Stomach (tissue), 9 donors: ENCODE measurements around the gene NUDT7. TPM values are rescaled to one million over a fixed set of nuclear protein-coding genes. Genes with fewer than 3 reads are reported as not detected.

Experiments used
- DNase-seq, 2 donors: peaks; one replicate each; pipeline versions ENCODE4 v3.0.0 to v3.0.0-alpha.2; 2013 to 2019
- H3K27ac ChIP-seq, 5 donors: fragments of 200-600 bp in 4 of 5; sonication (generic) in 4 of 5; one replicate each; pipeline ENCODE4 v1.5.1; 2013 to 2019; ENCODE audit warnings: mild to moderate bottlenecking in 1 of 5, moderate library complexity in 1 of 5
- H3K27me3 ChIP-seq, 3 donors: fragments of 200-600 bp; sonication (generic); one replicate each; pipeline ENCODE4 v1.5.1; 2017 to 2019; ENCODE audit warnings: mixed run types in 1 of 3
- H3K36me3 ChIP-seq, 4 donors: fragments of 200-600 bp; sonication (generic); 1 replicate in 3 of 4; 2 replicates in 1 of 4; pipeline ENCODE4 v1.5.1; 2016 to 2019
- H3K4me1 ChIP-seq, 4 donors: fragments of 200-600 bp; sonication (generic); one replicate each; pipeline ENCODE4 v1.5.1; 2016 to 2019
- H3K4me3 ChIP-seq, 4 donors: fragments of 200-600 bp; sonication (generic) in 3 of 4; one replicate each; pipeline ENCODE4 v1.5.1; 2016 to 2019; ENCODE audit warnings: mild to moderate bottlenecking in 1 of 4
- H3K9me3 ChIP-seq, 4 donors: fragments of 200-600 bp; sonication (generic); one replicate each; pipeline ENCODE4 v1.5.1; 2016 to 2019
- CTCF ChIP-seq, 7 experiments: fragments of 450-650 bp in 4 of 7; fragments of 200-600 bp in 3 of 7; sonication (generic) in 3 of 7; IDR thresholded peaks; one replicate each; pipeline ENCODE4 v1.5.1; 2016 to 2019; ENCODE audit warnings: antibody characterized with exemption in 7 of 7, control low read depth in 2 of 7, mild to moderate bottlenecking in 1 of 7
- EP300 ChIP-seq: sonication (generic); formaldehyde crosslinking; IDR thresholded peaks from one replicate; pipeline ENCODE4 v1.6.1; 2017; ENCODE audit warnings: antibody characterized with exemption
- POLR2A ChIP-seq, 4 donors: fragments of 450-650 bp; IDR thresholded peaks; one replicate each; pipeline ENCODE4 v1.6.1; 2016; ENCODE audit warnings: antibody characterized with exemption in 4 of 4, control low read depth in 2 of 4, mild to moderate bottlenecking in 1 of 4, moderate library complexity in 1 of 4
- POLR2AphosphoS5 ChIP-seq, 3 donors: sonication (generic); formaldehyde crosslinking; IDR thresholded peaks; one replicate each; pipeline ENCODE4 v1.6.1; 2016; ENCODE audit warnings: antibody characterized with exemption in 3 of 3
- WGBS, 5 donors: extraction: QIAGEN DNeasy Blood & Tissue Kit in 3 of 5; methylation state at CpG; one replicate each; pipeline versions ENCODE4 v1.1.5 to v1.1.7; 2013 to 2018; 5-methylcytosine and 5-hydroxymethylcytosine counted together
- intact Hi-C: fragments of 100-400 bp; cut with DNase I; formaldehyde crosslinking; loops from one replicate; pipeline ENCODE4 v1.15.1; 2023; ENCODE audit warnings: low total_unique reads
- polyA plus RNA-seq, 3 donors: library from polyadenylated mRNA; stranded (reverse); fragments of 200-250 nt; gene quantifications; one replicate each; pipeline ENCODE4 v1.2.3, GENCODE V29; 2013
- total RNA-seq, 5 donors: library from RNA; depleted of rRNA; stranded (reverse); fragments of >200 nt; gene quantifications; one replicate each; pipeline versions ENCODE4 v1.1.0 to v1.2.3, GENCODE V29; 2014 to 2016
- donor health status: healthy with polysubstance abuse.
- donor health status: Bipolar disorder and iron deficiency.
- donor health status: healthy.

NUDT7 gene
- total and polyA plus RNA-seq, 8 donors = 2.2 to 14.0 (median 6.8) TPM; not detected in 2

GRCh38 chr16:77782694-77783093, 60.4 kb downstream of the NUDT7 start:
- Histone ChIP-seq H3K9me3 (no peaks in the 10 kb centered on the region), H3K27me3 (peaks cover 0 to 32% (median 3%) of the 10 kb centered on the region in 3 donors), H3K4me3 (no peak overlapping the region), H3K36me3 (no peaks in the 10 kb centered on the region), H3K4me1 (no peaks in the 10 kb centered on the region), H3K27ac (no peak overlapping the region)
- no peak for DNase-seq
- intact Hi-C loops = no loop called here
- 14 to 33% (median 22%) methylated on average over 2 of the region's 2 CpGs for WGBS, 5 donors
- no peak for TF ChIP-seq POLR2AphosphoS5 (IDR thresholded peaks at IDR 0.05)
- TF ChIP-seq CTCF (IDR thresholded peaks at IDR 0.05) = no peak
- TF ChIP-seq EP300 = no peak
- no peak for TF ChIP-seq POLR2A (IDR thresholded peaks at IDR 0.05)

GRCh38 chr16:77784441-77785372, 62.4 kb downstream of the NUDT7 start:
- no peak for TF ChIP-seq EP300
- no peak for TF ChIP-seq CTCF (IDR thresholded peaks at IDR 0.05)

DNA sequence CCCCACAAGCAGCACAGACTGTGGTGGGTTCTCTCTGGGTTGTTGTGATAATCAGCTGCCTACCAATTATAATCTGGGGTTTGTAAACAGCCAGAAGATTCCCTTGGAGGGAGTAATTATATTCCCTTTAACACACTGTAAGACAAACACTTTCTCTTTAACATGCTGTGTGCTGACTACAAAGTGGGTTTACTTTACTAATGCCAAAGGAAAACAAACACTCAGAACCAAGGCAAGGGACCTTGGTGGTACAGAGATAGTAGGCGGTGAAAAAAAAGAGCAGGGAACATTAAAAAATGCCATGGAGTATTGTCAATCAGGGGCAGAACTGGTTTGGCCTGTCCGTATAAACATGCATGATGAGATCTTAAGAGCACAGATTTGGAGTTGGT, 63.1 kb downstream of the NUDT7 start:
- peaks cover 16 to 59% (median 27%) of the 10 kb centered on the region in 3 donors for H3K27me3 ChIP-seq
- intact Hi-C loops = no loop called here
- no peak overlapping the region for H3K27ac ChIP-seq
- no peaks in the 10 kb centered on the region for H3K36me3 ChIP-seq
- WGBS, 5 donors = 30 to 63% (median 38%) methylated on average over 2 of the region's 2 CpGs
- no peak for TF ChIP-seq POLR2A (IDR thresholded peaks at IDR 0.05)
- TF ChIP-seq POLR2AphosphoS5 (IDR thresholded peaks at IDR 0.05) = no peak
- TF ChIP-seq CTCF (IDR thresholded peaks at IDR 0.05) = no peak
- TF ChIP-seq EP300 = no peak
- H3K4me1 ChIP-seq = peaks cover 6 to 19% (median 15%) of the 10 kb centered on the region in 4 donors
- H3K9me3 ChIP-seq = no peaks in the 10 kb centered on the region
- H3K4me3 ChIP-seq = no peak overlapping the region
- no peak for DNase-seq

More at GRCh38 chr16:77784441-77785372, 62.4 kb downstream of the NUDT7 start:
- no peaks in the 10 kb centered on the region for H3K36me3 ChIP-seq
- peaks cover 6 to 19% (median 15%) of the 10 kb centered on the region in 4 donors for H3K4me1 ChIP-seq
- H3K4me3 ChIP-seq = no peak overlapping the region
- intact Hi-C loops = no loop called here
- H3K27ac ChIP-seq = no peak overlapping the region
- no peak for DNase-seq
- peaks cover 16 to 52% (median 23%) of the 10 kb centered on the region in 3 donors for H3K27me3 ChIP-seq
- H3K9me3 ChIP-seq = no peaks in the 10 kb centered on the region
- WGBS, 5 donors = 68 to 91% (median 84%) methylated on average over 8 to 38 of the region's 38 CpGs

DNA sequence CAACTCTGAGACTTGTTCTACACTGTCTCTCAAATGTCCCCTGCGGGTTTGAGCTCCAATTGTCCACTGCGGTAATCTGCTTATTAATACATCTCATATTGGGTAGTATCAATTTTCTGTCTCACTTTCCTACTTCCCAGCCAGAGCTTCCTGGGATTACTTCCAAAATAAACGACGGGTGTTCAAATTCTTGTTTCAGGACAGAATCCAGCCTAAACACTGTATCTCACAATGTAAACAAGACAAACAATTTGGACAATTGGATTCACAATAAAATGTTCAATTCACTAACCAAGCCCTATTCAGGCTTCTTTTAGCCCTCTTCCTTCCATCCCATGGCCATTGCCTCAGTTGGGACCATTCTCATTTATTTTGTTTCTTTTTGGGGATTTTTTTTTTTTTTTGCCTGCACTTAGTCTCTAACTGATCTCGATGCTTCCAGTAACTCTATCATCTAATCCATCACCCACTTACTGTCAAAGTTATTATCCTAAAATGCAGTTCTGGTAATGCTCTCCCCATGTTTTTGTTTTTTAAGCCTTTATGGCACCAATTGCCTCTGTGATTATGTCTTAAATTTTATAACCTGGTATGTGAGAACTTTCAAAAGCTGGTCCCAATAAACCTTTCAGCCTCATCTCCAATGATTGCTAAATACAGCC, 64.0 kb downstream of the NUDT7 start:
- H3K4me1 ChIP-seq = peaks cover 6 to 19% (median 15%) of the 10 kb centered on the region in 4 donors
- peaks cover 16 to 68% (median 27%) of the 10 kb centered on the region in 3 donors for H3K27me3 ChIP-seq
- 52 to 68% (median 62%) methylated on average over 5 of the region's 5 CpGs for WGBS, 5 donors
- intact Hi-C loops = no loop called here
- DNase-seq = no peak
- no peaks in the 10 kb centered on the region for H3K36me3 ChIP-seq
- no peak overlapping the region for H3K27ac ChIP-seq
- no peaks in the 10 kb centered on the region for H3K9me3 ChIP-seq
- TF ChIP-seq CTCF (IDR thresholded peaks at IDR 0.05) (no peak), POLR2AphosphoS5 (IDR thresholded peaks at IDR 0.05) (no peak), EP300 (no peak), POLR2A (IDR thresholded peaks at IDR 0.05) (no peak)
- no peak overlapping the region for H3K4me3 ChIP-seq
